ENCODE data around the gene JAZF1.

Gene JAZF1

DNA sequence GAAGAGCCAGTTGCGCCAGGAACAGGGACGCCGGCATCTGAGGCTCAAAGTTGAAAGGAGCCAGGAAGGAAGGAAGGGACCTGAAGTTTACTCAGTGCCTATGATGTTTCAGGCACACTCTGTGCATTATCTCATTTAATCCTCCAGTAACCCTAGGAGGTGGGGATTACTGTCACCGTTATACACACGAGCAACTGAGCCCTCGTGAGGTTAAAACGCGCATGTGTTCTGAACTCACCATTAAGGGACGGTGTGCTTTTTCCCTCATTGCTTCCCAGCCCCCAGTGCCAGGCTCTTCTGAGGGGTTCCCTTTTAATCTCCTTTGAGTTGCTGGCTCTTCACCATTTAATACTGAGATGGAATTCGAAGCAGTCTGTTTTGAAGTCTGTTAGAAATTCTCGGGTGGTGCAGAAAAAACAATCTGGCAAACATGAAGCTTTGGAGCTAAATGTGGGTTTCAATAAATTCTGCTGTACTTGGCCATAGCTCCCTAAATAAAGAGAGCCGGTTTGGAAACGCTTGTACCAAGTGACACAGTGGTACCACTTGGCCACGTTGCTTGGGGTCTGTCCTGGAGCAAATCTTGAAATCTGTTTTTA is 338.4 kb downstream of the JAZF1 start:
- H3K4me1 ChIP-seq (ENCODE audit: insufficient read depth, low read length, severe bottlenecking), result peaks cover 17% of the 10 kb centered on the region
- TF ChIP-seq EZH2 (IDR thresholded peaks at IDR 0.05; ENCODE audit: borderline replicate concordance, low read length) (no peak), CTCF (IDR thresholded peaks at IDR 0.05; ENCODE audit: low read length) (no peak)
- H3K36me3 ChIP-seq (ENCODE audit: insufficient read depth, low read length), result peaks cover 5% of the 10 kb centered on the region; the same call in 1 of the 2 replicates
- H3K9me2 ChIP-seq (ENCODE audit: low read depth, low read length), result no peaks in the 10 kb centered on the region
- H3K4me2 ChIP-seq (ENCODE audit: low read length), result no peak overlapping the region
- no peak overlapping the region for H3K9ac ChIP-seq (ENCODE audit: low read length)
- H3K27ac ChIP-seq (ENCODE audit: low read depth, low read length, poor library complexity, severe bottlenecking), result no peak overlapping the region
- H3K79me2 ChIP-seq (ENCODE audit: insufficient read depth, low read length), result no peaks in the 10 kb centered on the region
- H3K27me3 ChIP-seq (ENCODE audit: insufficient read depth, low read length), result no peaks in the 10 kb centered on the region
- no peak overlapping the region for H3K4me3 ChIP-seq (ENCODE audit: low read depth, low read length, poor library complexity, severe bottlenecking)
- H3K9me3 ChIP-seq (ENCODE audit: low read length), result no peaks in the 10 kb centered on the region
- no peaks in the 10 kb centered on the region for H3F3A ChIP-seq (ENCODE audit: insufficient read depth, low read length)
- H4K20me1 ChIP-seq (ENCODE audit: insufficient read depth, low read length), result no peaks in the 10 kb centered on the region
- no peak overlapping the region for H2AFZ ChIP-seq (ENCODE audit: low read length)

GRCh38 chr7:27840760-27841364 is 339.7 kb downstream of the JAZF1 start:
- Histone ChIP-seq H3K79me2 (ENCODE audit: insufficient read depth, low read length) (no peaks in the 10 kb centered on the region), H3K4me2 (ENCODE audit: low read length) (no peak overlapping the region), H4K20me1 (ENCODE audit: insufficient read depth, low read length) (no peaks in the 10 kb centered on the region), H2AFZ (ENCODE audit: low read length) (no peak overlapping the region), H3K4me3 (ENCODE audit: low read depth, low read length, poor library complexity, severe bottlenecking) (no peak overlapping the region), H3K4me1 (ENCODE audit: insufficient read depth, low read length, severe bottlenecking) (peaks cover 17% of the 10 kb centered on the region), H3K36me3 (ENCODE audit: insufficient read depth, low read length) (peaks cover 8% of the 10 kb centered on the region), H3K9me2 (ENCODE audit: low read depth, low read length) (no peaks in the 10 kb centered on the region), H3K9ac (ENCODE audit: low read length) (no peak overlapping the region), H3F3A (ENCODE audit: insufficient read depth, low read length) (no peaks in the 10 kb centered on the region), H3K27me3 (ENCODE audit: insufficient read depth, low read length) (no peaks in the 10 kb centered on the region), H3K9me3 (ENCODE audit: low read length) (no peaks in the 10 kb centered on the region), H3K27ac (ENCODE audit: low read depth, low read length, poor library complexity, severe bottlenecking) (no peak overlapping the region)
- TF ChIP-seq CTCF (IDR thresholded peaks at IDR 0.05; ENCODE audit: low read length) (no peak), EZH2 (IDR thresholded peaks at IDR 0.05; ENCODE audit: borderline replicate concordance, low read length) (no peak)

DNA sequence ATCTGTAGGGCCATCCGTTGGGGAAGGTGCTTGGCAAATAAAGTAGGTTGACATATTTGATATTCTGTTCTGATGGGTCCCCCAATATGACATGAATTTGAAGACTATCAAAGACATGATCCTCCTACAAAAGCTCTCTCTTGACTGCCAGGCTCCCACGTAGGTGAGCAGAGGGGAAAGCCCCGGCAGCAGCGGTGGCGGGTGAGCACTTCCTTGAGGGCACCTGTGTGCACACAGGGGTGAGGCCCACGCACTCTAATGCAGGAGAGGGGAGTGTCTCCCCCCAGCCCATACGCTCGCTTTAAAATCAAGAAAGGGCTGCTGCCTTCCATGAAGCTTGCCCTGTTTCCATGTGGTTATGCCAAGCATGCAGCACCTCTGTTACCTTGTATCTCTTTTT is 340.3 kb downstream of the JAZF1 start:
- no peaks in the 10 kb centered on the region for H3K9me3 ChIP-seq (ENCODE audit: low read length)
- H3K9ac ChIP-seq (ENCODE audit: low read length), result no peak overlapping the region
- TF ChIP-seq EZH2 (IDR thresholded peaks at IDR 0.05; ENCODE audit: borderline replicate concordance, low read length) (no peak), CTCF (IDR thresholded peaks at IDR 0.05; ENCODE audit: low read length) (no peak)
- H3K4me3 ChIP-seq (ENCODE audit: low read depth, low read length, poor library complexity, severe bottlenecking), result no peak overlapping the region
- no peaks in the 10 kb centered on the region for H3K27me3 ChIP-seq (ENCODE audit: insufficient read depth, low read length)
- H3K9me2 ChIP-seq (ENCODE audit: low read depth, low read length), result no peaks in the 10 kb centered on the region
- no peak overlapping the region for H2AFZ ChIP-seq (ENCODE audit: low read length)
- no peak overlapping the region for H3K4me2 ChIP-seq (ENCODE audit: low read length)
- H3K36me3 ChIP-seq (ENCODE audit: insufficient read depth, low read length), result peaks cover 9% of the 10 kb centered on the region
- no peaks in the 10 kb centered on the region for H3K79me2 ChIP-seq (ENCODE audit: insufficient read depth, low read length)
- H3K4me1 ChIP-seq (ENCODE audit: insufficient read depth, low read length, severe bottlenecking), result peaks cover 17% of the 10 kb centered on the region
- no peak overlapping the region for H3K27ac ChIP-seq (ENCODE audit: low read depth, low read length, poor library complexity, severe bottlenecking)
- H4K20me1 ChIP-seq (ENCODE audit: insufficient read depth, low read length), result no peaks in the 10 kb centered on the region
- no peaks in the 10 kb centered on the region for H3F3A ChIP-seq (ENCODE audit: insufficient read depth, low read length)

All from OCI-LY1 (cell line).